DND-41 (cell line): ENCODE measurements around the gene ID1.

Source experiments
- CTCF ChIP-seq: IDR thresholded peaks from 2 replicates; pipeline ENCODE4 v1.5.1; 2012; ENCODE audit warnings: borderline replicate concordance, low read length, moderate library complexity, mild to moderate bottlenecking; ENCODE audit not compliant: poor library complexity, severe bottlenecking; ENCODE audit errors: extremely low read depth
- EZH2 ChIP-seq: IDR thresholded peaks from 3 replicates; pipeline ENCODE4 v1.6.1; 2012; ENCODE audit warnings: borderline replicate concordance, low read depth, mild to moderate bottlenecking, moderate library complexity, low read length, inconsistent platforms; ENCODE audit not compliant: severe bottlenecking

GRCh38 chr20:31568773-31569162 lies 36.3 kb upstream of the ID1 start:
- no peak for TF ChIP-seq CTCF
- no peak for TF ChIP-seq EZH2
